HepG2 (cell line): Measurements from ENCODE around the gene GPS1. TPM values are rescaled to one million over a fixed set of nuclear protein-coding genes. Genes with fewer than 3 reads are reported as not detected.

Source experiments
- ARNTL ChIP-seq: sonication (generic); formaldehyde crosslinking; IDR thresholded peaks from 2 replicates; pipeline ENCODE4 v1.4.0; 2020; ENCODE audit warnings: mild to moderate bottlenecking, missing genetic modification reagents
- BATF2 ChIP-seq: sonication (generic); formaldehyde crosslinking; IDR thresholded peaks from 2 replicates; pipeline ENCODE4 v1.8.0; 2022; ENCODE audit warnings: mild to moderate bottlenecking, missing genetic modification reagents, moderate library complexity
- CBX2 ChIP-seq, 2 experiments: fragments of 200-600 bp in 1 of 2; sonication (generic); formaldehyde crosslinking in 1 of 2; IDR thresholded peaks; 2 replicates each; pipeline versions ENCODE4 v1.7.0 to v1.8.1; 2018 to 2022; ENCODE audit warnings: low read depth in 2 of 2, low read length in 1 of 2, mild to moderate bottlenecking in 1 of 2, missing genetic modification reagents in 1 of 2
- CERS6 ChIP-seq: sonication (generic); formaldehyde crosslinking; IDR thresholded peaks from 2 replicates; pipeline ENCODE4 v1.5.0; 2020; ENCODE audit warnings: missing genetic modification reagents
- DRAP1 ChIP-seq: IDR thresholded peaks from 2 replicates; pipeline ENCODE4 v1.6.1; 2016; ENCODE audit warnings: missing genetic modification reagents, missing compliant biosample characterization
- ELF3 ChIP-seq: IDR thresholded peaks from 2 replicates; pipeline ENCODE4 v1.6.1; 2016; ENCODE audit warnings: missing genetic modification reagents, missing compliant biosample characterization
- ESRRA ChIP-seq: sonication (generic); formaldehyde crosslinking; IDR thresholded peaks from 2 replicates; pipeline ENCODE4 v1.5.1; 2020; ENCODE audit warnings: mild to moderate bottlenecking, low read depth, missing genetic modification reagents
- KLF6 ChIP-seq: IDR thresholded peaks from 2 replicates; pipeline ENCODE4 v1.8.0; 2016; ENCODE audit warnings: missing biosample characterization, missing genetic modification reagents
- MIER3 ChIP-seq: IDR thresholded peaks from 2 replicates; pipeline ENCODE4 v1.6.1; 2016; ENCODE audit warnings: missing compliant biosample characterization, borderline replicate concordance
- SIN3A ChIP-seq: IDR thresholded peaks from 2 replicates; pipeline ENCODE4 v1.6.1; 2011; ENCODE audit warnings: low read depth, mild to moderate bottlenecking, control low read depth, low read length, borderline replicate concordance
- SP140L ChIP-seq: sonication (generic); formaldehyde crosslinking; IDR thresholded peaks from 2 replicates; pipeline ENCODE4 v1.4.0; 2020; ENCODE audit warnings: missing genetic modification reagents, borderline replicate concordance
- SSRP1 ChIP-seq: IDR thresholded peaks from 2 replicates; pipeline ENCODE4 v1.6.1; 2016; ENCODE audit warnings: control low read depth
- TARDBP ChIP-seq: sonication (generic); formaldehyde crosslinking; IDR thresholded peaks from 2 replicates; pipeline ENCODE4 v1.8.0; 2022; ENCODE audit warnings: mild to moderate bottlenecking, missing genetic modification reagents
- ZNF569 ChIP-seq: sonication (generic); formaldehyde crosslinking; IDR thresholded peaks from 2 replicates; pipeline ENCODE4 v1.5.0; 2020; ENCODE audit warnings: mild to moderate bottlenecking, missing genetic modification reagents, moderate library complexity, borderline replicate concordance
- ZNF572 ChIP-seq: sonication (generic); formaldehyde crosslinking; IDR thresholded peaks from 2 replicates; pipeline ENCODE4 v1.5.1; 2020; ENCODE audit warnings: mild to moderate bottlenecking, missing genetic modification reagents
- ZNF598 ChIP-seq: sonication (generic); formaldehyde crosslinking; IDR thresholded peaks from 2 replicates; pipeline ENCODE4 v1.5.1; 2020; ENCODE audit warnings: mild to moderate bottlenecking, missing genetic modification reagents, borderline replicate concordance
- ZNF678 ChIP-seq: sonication (generic); formaldehyde crosslinking; IDR thresholded peaks from 2 replicates; pipeline ENCODE4 v1.4.0; 2020; ENCODE audit warnings: mild to moderate bottlenecking, missing genetic modification reagents
- ZNF770 ChIP-seq: sonication (generic); formaldehyde crosslinking; IDR thresholded peaks from 2 replicates; pipeline ENCODE4 v1.5.0; 2020; ENCODE audit warnings: mild to moderate bottlenecking, missing genetic modification reagents
- polyA plus RNA-seq, 8 experiments: library from polyadenylated mRNA; depleted of rRNA in 3 of 8; stranded (reverse) in 7 of 8; unstranded in 1 of 8; fragments of >200 nt; fragmentation: Illumina TruSeq in 4 of 8; extraction: Trizol in 4 of 8; gene quantifications; 2 replicates each; pipeline versions ENCODE4 v1.2.1 to v1.2.3, GENCODE V29; 2011 to 2016; ENCODE audit warnings: low read depth in 4 of 8, missing spikeins in 1 of 8, mixed read lengths in 1 of 8; ENCODE audit not compliant: insufficient read depth in 1 of 8
- total RNA-seq, 5 experiments: library from RNA; depleted of rRNA; stranded (reverse); fragments of >200 nt; fragmentation: Illumina TruSeq; extraction: Trizol; gene quantifications; 2 replicates each; pipeline ENCODE4 v1.2.3, GENCODE V29; 2016; ENCODE audit warnings: low read depth in 1 of 5
- TF ChIP-seq, protein P1 (sequence below): sonication (generic); formaldehyde crosslinking; IDR thresholded peaks from 2 replicates; pipeline ENCODE4 v1.8.0; 2022; ENCODE audit warnings: mild to moderate bottlenecking, missing genetic modification reagents, borderline replicate concordance

GPS1 gene
- total and polyA plus RNA-seq, 2 of the 13 experiments (the other 11 are each of a cell fraction or from before 2014, with no cell fraction given), result 124 to 128 TPM

DNA sequence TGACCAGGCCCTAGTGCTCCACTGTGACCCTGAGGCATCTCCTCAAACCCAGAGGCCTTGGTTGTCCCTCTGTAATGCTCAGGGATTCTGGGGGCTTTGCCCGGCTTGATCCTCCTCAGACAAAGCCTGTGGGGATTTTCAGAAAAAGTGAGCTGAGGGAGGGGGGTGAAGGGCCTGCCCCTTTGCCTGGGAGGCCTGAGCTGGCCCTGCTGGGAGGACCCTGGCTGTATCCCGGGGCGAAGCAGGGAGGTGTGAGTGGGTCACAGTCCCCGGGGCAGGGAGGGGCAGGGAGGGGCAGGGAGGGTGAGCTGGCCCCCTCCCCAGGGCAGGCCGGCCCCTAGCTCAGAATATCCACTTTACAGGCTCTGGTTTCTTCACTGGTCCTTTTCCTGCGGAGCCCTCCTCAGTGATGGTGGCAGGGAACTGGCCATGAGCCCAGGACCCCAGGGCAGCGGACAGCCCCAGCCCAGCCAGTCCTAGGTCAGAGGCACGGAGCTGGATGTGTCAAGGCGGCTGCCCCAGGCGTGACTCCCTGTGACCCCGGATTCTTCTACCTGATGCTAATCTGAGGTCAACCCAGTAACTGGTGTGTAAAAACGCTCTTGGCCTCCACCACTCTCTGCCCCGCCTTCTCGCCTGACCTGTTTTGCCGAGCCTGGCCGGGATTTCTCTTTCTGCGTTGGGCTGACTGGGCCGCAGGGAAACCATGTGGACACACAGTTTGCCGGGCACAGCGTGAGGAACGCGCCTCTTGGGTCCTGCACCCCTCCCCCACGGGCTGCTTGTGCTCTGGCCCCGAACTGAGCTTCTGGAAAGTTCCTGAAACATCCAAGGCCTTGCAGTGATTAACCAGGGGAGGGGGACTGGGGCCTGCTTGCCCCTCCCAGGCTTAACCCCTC is 52.1 kb downstream of the GPS1 start (continued):
- TF ChIP-seq ZNF569 (CRISPR knock-in tag) (no peak), DRAP1 (CRISPR knock-in tag) (peak; percentile 39), ELF3 (CRISPR knock-in tag) (peak; percentile 77), ZNF598 (CRISPR knock-in tag) (peak; percentile 30; the same call in 1 of the 2 replicates), CERS6 (CRISPR knock-in tag) (no peak), SP140L (peak; percentile 36; the same call in 1 of the 2 replicates), CBX2 (IDR thresholded peaks at IDR 0.05; ENCODE audit: low read depth, low read length) (no peak), CBX2 (CRISPR knock-in tag; IDR thresholded peaks at IDR 0.05; ENCODE audit: low read depth) (no peak), BATF2 (CRISPR knock-in tag) (no peak), ARNTL (CRISPR knock-in tag) (0 out of 2 replicates have a peak, but pooled peaks have one; percentile 30), KLF6 (CRISPR knock-in tag) (peak; percentile 66; the same call in 1 of the 2 replicates), TARDBP (CRISPR knock-in tag) (peak; percentile 93), MIER3 (CRISPR knock-in tag) (peak; percentile 78; the same call in 1 of the 2 replicates), ZNF572 (CRISPR knock-in tag) (no peak), ESRRA (peak; percentile 78), SIN3A (no peak), ZNF770 (peak; percentile 73), SSRP1 (CRISPR knock-in tag) (no peak), ZNF678 (CRISPR knock-in tag) (no peak)
- TF ChIP-seq, protein P1, sequence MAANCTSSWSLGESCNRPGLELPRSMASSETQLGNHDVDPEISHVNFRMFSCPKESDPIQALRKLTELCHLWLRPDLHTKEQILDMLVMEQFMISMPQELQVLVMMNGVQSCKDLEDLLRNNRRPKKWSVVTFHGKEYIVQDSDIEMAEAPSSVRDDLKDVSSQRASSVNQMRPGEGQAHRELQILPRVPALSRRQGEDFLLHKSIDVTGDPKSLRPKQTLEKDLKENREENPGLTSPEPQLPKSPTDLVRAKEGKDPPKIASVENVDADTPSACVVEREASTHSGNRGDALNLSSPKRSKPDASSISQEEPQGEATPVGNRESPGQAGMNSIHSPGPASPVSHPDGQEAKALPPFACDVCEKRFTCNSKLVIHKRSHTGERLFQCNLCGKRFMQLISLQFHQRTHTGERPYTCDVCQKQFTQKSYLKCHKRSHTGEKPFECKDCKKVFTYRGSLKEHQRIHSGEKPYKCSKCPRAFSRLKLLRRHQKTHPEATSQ (CRISPR knock-in tag), result peak; percentile 64; the same call in 1 of the 2 replicates
